ENCODE data around the gene FDPS.

Gene FDPS

GRCh38 chr1:155307247-155307740 is 1.4 kb upstream of the FDPS start:
- Histone ChIP-seq H3K4me3 (ENCODE audit: low read length) (no peak overlapping the region), H3K9me3 (ENCODE audit: control insufficient read depth, low read length) (no peaks in the 10 kb centered on the region), H3K4me1 (ENCODE audit: control insufficient read depth, insufficient read depth, low read length) (peaks cover 28% of the 10 kb centered on the region), H3K9ac (ENCODE audit: low read length) (no peak overlapping the region), H3K36me3 (ENCODE audit: control insufficient read depth, insufficient read depth, low read length) (no peaks in the 10 kb centered on the region), H3K27me3 (ENCODE audit: control insufficient read depth, insufficient read depth, low read length) (no peaks in the 10 kb centered on the region)

GRCh38 chr1:155309423-155310021 is 856 bp downstream of the FDPS start:
- Histone ChIP-seq H3K9me3 (ENCODE audit: control insufficient read depth, low read length) (no peaks in the 10 kb centered on the region), H3K9ac (ENCODE audit: low read length) (peak overlapping the region; percentile 91), H3K4me1 (ENCODE audit: control insufficient read depth, insufficient read depth, low read length) (peaks cover 28% of the 10 kb centered on the region), H3K27me3 (ENCODE audit: control insufficient read depth, insufficient read depth, low read length) (no peaks in the 10 kb centered on the region), H3K36me3 (ENCODE audit: control insufficient read depth, insufficient read depth, low read length) (no peaks in the 10 kb centered on the region), H3K4me3 (ENCODE audit: low read length) (peak overlapping the region; percentile 96)

GRCh38 chr1:155313261-155313660 is 4.6 kb downstream of the FDPS start:
- no peaks in the 10 kb centered on the region for H3K9me3 ChIP-seq (ENCODE audit: control insufficient read depth, low read length)
- no peak overlapping the region for H3K9ac ChIP-seq (ENCODE audit: low read length)
- no peaks in the 10 kb centered on the region for H3K27me3 ChIP-seq (ENCODE audit: control insufficient read depth, insufficient read depth, low read length)
- peaks cover 20% of the 10 kb centered on the region for H3K4me1 ChIP-seq (ENCODE audit: control insufficient read depth, insufficient read depth, low read length)
- H3K36me3 ChIP-seq (ENCODE audit: control insufficient read depth, insufficient read depth, low read length) = peaks cover 5% of the 10 kb centered on the region
- no peak overlapping the region for H3K4me3 ChIP-seq (ENCODE audit: low read length)

GRCh38 chr1:155316922-155317321 is 8.3 kb downstream of the FDPS start:
- Histone ChIP-seq H3K4me1 (ENCODE audit: control insufficient read depth, insufficient read depth, low read length) (peaks cover 18% of the 10 kb centered on the region), H3K9ac (ENCODE audit: low read length) (no peak overlapping the region), H3K9me3 (ENCODE audit: control insufficient read depth, low read length) (no peaks in the 10 kb centered on the region), H3K4me3 (ENCODE audit: low read length) (no peak overlapping the region), H3K36me3 (ENCODE audit: control insufficient read depth, insufficient read depth, low read length) (peaks cover 6% of the 10 kb centered on the region), H3K27me3 (ENCODE audit: control insufficient read depth, insufficient read depth, low read length) (no peaks in the 10 kb centered on the region)

- H3K9me3 ChIP-seq (ENCODE audit: control insufficient read depth, low read length) = no peaks in the 10 kb centered on the region
- H3K36me3 ChIP-seq (ENCODE audit: control insufficient read depth, insufficient read depth, low read length) = peaks cover 6% of the 10 kb centered on the region
- H3K9ac ChIP-seq (ENCODE audit: low read length) = no peak overlapping the region
- no peaks in the 10 kb centered on the region for H3K27me3 ChIP-seq (ENCODE audit: control insufficient read depth, insufficient read depth, low read length)
- H3K4me3 ChIP-seq (ENCODE audit: low read length) = no peak overlapping the region
- H3K4me1 ChIP-seq (ENCODE audit: control insufficient read depth, insufficient read depth, low read length) = peaks cover 21% of the 10 kb centered on the region
Measured at GRCh38 chr1:155318082-155318481, 9.4 kb downstream of the FDPS start.

GRCh38 chr1:155319536-155319935 is 10.9 kb downstream of the FDPS start:
- Histone ChIP-seq H3K9ac (ENCODE audit: low read length) (no peak overlapping the region), H3K4me3 (ENCODE audit: low read length) (no peak overlapping the region)

GRCh38 chr1:155320252-155320651 is 11.6 kb downstream of the FDPS start:
- H3K4me3 ChIP-seq (ENCODE audit: low read length) = no peak overlapping the region
- peak overlapping the region; percentile 53 for H3K9ac ChIP-seq (ENCODE audit: low read length)
- H3K9me3 ChIP-seq (ENCODE audit: control insufficient read depth, low read length) = no peaks in the 10 kb centered on the region
- H3K4me1 ChIP-seq (ENCODE audit: control insufficient read depth, insufficient read depth, low read length) = peaks cover 21% of the 10 kb centered on the region
- peaks cover 6% of the 10 kb centered on the region for H3K36me3 ChIP-seq (ENCODE audit: control insufficient read depth, insufficient read depth, low read length)
- no peaks in the 10 kb centered on the region for H3K27me3 ChIP-seq (ENCODE audit: control insufficient read depth, insufficient read depth, low read length)

More at GRCh38 chr1:155319536-155319935, 10.9 kb downstream of the FDPS start:
- H3K36me3 ChIP-seq (ENCODE audit: control insufficient read depth, insufficient read depth, low read length) = peaks cover 6% of the 10 kb centered on the region
- peaks cover 21% of the 10 kb centered on the region for H3K4me1 ChIP-seq (ENCODE audit: control insufficient read depth, insufficient read depth, low read length)
- no peaks in the 10 kb centered on the region for H3K9me3 ChIP-seq (ENCODE audit: control insufficient read depth, low read length)
- H3K27me3 ChIP-seq (ENCODE audit: control insufficient read depth, insufficient read depth, low read length) = no peaks in the 10 kb centered on the region

GRCh38 chr1:155320661-155321617 is 12.3 kb downstream of the FDPS start, which contains the start of gene RUSC1:
Gene RUSC1, plus strand, starts transcription at chr1:155320894. Its CDS starts 880 bp downstream, at chr1:155321774.
- peak within 1 kb of the TSS; percentile 53 for H3K9ac ChIP-seq (ENCODE audit: low read length)
- peaks cover 27% of the 10 kb centered on the region for H3K4me1 ChIP-seq (ENCODE audit: control insufficient read depth, insufficient read depth, low read length)
- H3K4me3 ChIP-seq (ENCODE audit: low read length) = no peak within 1 kb of the TSS
- no peaks in the 10 kb centered on the region for H3K9me3 ChIP-seq (ENCODE audit: control insufficient read depth, low read length)
- no peaks in the 10 kb centered on the region for H3K27me3 ChIP-seq (ENCODE audit: control insufficient read depth, insufficient read depth, low read length)
- H3K36me3 ChIP-seq (ENCODE audit: control insufficient read depth, insufficient read depth, low read length) = peaks cover 6% of the 10 kb centered on the region

GRCh38 chr1:155321639-155322503 is 13.2 kb downstream of the FDPS start:
- Histone ChIP-seq H3K9ac (ENCODE audit: low read length) (no peak overlapping the region), H3K9me3 (ENCODE audit: control insufficient read depth, low read length) (no peaks in the 10 kb centered on the region), H3K4me3 (ENCODE audit: low read length) (no peak overlapping the region), H3K27me3 (ENCODE audit: control insufficient read depth, insufficient read depth, low read length) (no peaks in the 10 kb centered on the region), H3K36me3 (ENCODE audit: control insufficient read depth, insufficient read depth, low read length) (peaks cover 6% of the 10 kb centered on the region), H3K4me1 (ENCODE audit: control insufficient read depth, insufficient read depth, low read length) (peaks cover 29% of the 10 kb centered on the region)

- Histone ChIP-seq H3K27me3 (ENCODE audit: control insufficient read depth, insufficient read depth, low read length) (no peaks in the 10 kb centered on the region), H3K4me3 (ENCODE audit: low read length) (no peak overlapping the region), H3K36me3 (ENCODE audit: control insufficient read depth, insufficient read depth, low read length) (peaks cover 11% of the 10 kb centered on the region), H3K9me3 (ENCODE audit: control insufficient read depth, low read length) (no peaks in the 10 kb centered on the region), H3K9ac (ENCODE audit: low read length) (no peak overlapping the region), H3K4me1 (ENCODE audit: control insufficient read depth, insufficient read depth, low read length) (peaks cover 29% of the 10 kb centered on the region)
Measured at GRCh38 chr1:155322571-155322952, 13.9 kb downstream of the FDPS start.

GRCh38 chr1:155322953-155323728 is 14.5 kb downstream of the FDPS start:
- H3K4me1 ChIP-seq (ENCODE audit: control insufficient read depth, insufficient read depth, low read length) = peaks cover 29% of the 10 kb centered on the region
- no peaks in the 10 kb centered on the region for H3K9me3 ChIP-seq (ENCODE audit: control insufficient read depth, low read length)
- peaks cover 10% of the 10 kb centered on the region for H3K36me3 ChIP-seq (ENCODE audit: control insufficient read depth, insufficient read depth, low read length)
- no peaks in the 10 kb centered on the region for H3K27me3 ChIP-seq (ENCODE audit: control insufficient read depth, insufficient read depth, low read length)
- peak overlapping the region; percentile 82 for H3K9ac ChIP-seq (ENCODE audit: low read length)
- H3K4me3 ChIP-seq (ENCODE audit: low read length) = peak overlapping the region; percentile 86
